Stimulated activated CD8-positive, alpha-beta memory T cell treated with anti-CD3 and anti-CD28 coated beads, Interleukin-4, amount 100 ng/mL, for 4 hours (primary cell): Measurements from ENCODE around the gene NTN5.

Experiments used
- DNase-seq, 2 donors: peaks; one replicate each; pipeline ENCODE4 v3.0.0-alpha.2; 2020; ENCODE audit warnings: low read depth in 2 of 2, low spot score in 1 of 2

NTN5 gene

DNA sequence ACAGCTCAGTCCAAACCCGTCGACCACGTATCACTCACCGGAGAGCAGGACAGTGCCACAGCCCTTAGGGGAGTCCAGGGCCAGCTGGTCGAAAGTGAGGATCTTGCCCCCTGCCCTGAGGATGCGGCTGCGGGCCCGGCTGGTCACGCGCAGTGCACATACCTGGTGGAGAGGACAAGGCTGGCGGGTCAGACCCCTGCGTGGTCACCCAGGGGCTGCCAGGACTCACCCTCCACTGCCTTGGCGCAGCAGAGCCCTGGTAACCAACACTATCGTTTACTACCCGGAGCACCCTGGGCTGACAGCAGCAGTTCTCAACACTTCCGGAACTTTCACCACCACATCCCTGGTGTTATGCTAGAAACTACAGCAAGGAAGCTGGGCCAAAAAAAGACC is 56.8 kb downstream of the NTN5 start:
- DNase-seq = no peak

DNA sequence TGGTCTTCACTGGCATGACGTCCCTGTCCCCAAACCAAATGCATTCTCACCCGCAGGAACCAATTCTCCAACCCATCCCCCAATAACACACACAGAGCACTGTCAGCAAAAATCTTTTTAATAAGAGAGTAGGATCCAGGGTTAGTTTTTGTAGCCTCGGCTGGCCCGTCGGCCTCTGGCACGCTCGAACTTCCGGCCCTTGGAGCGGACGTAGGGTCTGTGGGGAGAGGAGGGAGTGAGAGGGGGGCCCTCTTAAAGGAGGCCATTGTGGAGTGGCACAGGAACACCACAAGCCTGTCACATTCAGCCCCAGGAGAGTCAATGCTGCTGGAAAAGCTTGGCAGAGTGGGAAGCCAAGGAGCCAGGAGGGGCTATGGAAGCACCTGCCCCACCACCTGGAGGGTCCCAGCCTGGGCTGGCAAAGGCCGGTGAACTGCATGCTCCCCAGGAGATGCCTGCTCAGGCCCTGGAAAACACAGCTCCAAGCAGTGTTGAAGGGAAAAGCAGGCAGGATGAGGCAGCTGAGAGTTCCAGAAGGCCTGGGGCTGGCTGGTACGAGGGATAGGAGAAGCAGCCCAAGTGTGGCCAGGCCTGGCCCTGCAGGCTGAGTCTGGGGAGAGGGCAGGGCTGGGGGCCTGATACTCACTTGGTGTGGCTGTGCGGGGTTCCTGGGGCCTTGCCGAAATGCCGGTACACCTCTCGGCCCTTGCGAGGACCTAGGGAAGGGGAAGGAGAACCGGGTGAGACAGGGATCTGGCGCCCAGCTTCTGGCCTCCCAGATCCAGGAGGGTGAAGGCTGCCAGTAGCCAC is 57.4 kb downstream of the NTN5 start:
- DNase-seq = no peak

DNA sequence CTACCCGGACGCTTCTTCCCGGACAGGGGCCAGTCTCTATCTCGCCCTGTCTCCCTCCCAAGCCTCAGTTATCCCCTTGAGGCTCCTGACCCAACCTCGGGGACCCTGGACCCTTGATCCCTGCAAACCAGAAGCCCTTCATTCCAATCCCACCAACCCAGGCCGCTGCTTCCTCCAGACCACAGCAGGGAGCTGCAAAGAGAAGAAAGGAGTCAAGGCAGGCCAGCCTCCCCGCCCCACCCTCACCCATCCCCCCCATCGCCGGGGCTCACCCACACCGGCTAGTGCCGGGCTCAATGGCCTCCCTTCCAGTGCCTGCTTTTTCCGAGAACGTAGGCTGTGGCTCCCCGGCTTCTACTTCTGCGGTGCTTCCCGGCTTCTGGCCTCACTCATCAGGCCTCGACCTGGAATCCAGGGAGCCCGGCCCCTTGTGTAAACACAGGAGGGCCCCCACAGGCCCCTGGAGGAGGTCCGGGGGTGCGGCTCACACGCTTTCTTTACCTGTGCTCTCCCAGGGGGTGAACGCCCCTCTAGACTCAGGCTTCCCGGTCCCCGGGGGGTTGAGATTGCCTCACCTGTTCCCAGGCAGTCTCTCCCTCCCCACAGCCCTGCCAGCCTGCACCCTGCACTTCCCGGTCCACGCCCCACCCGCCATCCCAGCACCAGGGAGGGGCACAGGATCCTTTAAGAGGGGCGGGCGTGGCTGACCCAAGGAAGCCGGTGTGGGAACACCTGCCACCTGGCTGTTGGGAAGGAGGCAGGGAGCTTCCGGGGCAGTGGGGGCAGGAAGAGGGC is 58.2 kb downstream of the NTN5 start, which contains the start of gene FAM83E:
Gene FAM83E (minus strand): TSS at position 641 of the 795 bp plus-strand sequence. CDS start 1,704 bp downstream, outside the sequence.
- no peak for DNase-seq

DNA sequence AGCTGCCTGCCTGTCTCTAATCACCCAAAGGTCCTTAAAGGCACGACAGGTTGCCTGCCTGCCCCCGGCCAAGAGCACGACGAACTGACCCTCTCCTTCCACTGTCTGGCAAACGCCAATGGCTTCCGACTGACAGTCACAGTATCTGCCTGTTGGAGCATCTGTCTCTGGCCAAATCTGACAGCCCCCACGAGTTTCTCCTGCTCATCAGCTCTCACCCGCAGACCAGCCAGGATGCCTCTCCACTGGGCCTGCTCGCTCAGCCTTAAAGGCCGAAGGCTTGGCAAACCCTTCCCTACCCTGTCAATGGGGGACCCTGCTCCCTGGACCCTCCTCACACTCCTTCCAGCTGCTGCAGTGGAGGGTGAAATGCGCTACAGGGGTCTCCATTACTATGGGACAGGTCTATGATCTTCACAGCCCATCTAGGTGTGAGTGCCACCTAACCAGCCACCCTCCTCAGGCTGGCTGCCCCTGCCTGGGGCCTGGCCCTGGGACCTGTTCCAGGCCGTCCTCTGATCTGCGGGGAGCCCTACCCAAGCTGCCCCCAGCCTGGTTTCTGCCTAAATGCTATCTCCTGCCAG is 58.9 kb downstream of the NTN5 start:
- DNase-seq = no peak

DNA sequence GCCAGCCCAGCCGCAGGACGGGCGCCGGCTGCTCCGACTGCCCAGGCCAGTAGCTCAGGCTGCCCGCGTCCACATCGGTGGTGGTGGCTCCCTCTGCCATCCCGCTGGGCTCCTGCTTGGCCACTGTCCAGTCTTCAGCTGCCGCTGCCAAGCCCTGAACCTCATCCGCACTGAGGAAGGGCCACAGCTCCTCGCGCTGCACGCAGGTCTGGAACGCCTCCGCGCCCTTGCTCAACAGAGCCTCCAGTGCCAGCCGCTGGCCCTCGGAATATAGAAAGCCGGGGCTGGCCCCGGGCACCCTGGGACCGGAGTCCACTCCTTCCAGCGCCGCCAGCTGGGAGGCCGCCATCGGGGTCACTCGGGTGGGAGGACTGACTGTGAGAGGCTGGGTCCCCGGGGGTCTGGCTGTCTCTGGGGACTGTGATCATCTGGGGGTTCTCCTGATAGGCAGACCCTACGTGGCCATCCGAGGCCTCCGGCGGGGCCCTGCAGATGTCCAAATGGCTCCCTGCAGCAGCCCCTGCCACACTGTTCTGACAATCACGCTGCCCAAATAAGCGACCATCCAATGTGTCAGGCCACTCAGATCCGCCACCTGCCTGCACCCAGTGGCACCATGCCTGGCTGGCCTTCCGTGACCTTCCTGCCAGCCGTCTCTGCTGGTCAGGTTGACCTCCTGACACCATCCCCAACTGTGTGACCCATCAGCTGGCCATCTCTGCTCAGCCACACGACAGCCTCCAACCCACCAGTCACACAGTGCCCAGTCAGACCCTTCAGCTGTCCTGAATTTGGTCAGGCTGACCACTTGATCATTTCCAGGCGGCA is 59.6 kb downstream of the NTN5 start:
- DNase-seq = no peak

DNA sequence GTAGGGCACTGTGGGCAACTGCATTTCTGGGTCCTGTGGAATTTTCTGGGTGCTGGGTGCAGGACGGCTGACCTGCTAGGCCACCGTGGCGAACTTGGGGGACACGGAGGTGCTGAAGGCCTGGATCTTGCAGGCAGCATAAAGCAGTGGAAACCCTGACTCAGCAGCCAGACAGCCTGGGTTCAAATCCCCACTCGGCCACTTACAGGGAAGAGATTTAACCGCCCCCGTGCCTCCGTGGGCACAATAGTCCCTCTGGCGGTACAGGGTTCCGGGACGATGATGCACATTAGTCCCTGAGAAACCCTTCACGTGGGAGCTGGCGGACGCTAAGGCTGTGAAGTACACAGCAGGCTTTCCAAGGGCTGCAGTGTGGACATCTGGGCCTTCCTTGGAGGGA is 60.9 kb downstream of the NTN5 start:
- DNase-seq = no peak
